Measurements from ENCODE around the gene TRIO. TPM values are rescaled to one million over a fixed set of nuclear protein-coding genes. Genes with fewer than 3 reads are reported as not detected.

Gene TRIO
- polyA plus RNA-seq, 3 donors, result 83.4 to 102 (median 96.1) TPM

DNA sequence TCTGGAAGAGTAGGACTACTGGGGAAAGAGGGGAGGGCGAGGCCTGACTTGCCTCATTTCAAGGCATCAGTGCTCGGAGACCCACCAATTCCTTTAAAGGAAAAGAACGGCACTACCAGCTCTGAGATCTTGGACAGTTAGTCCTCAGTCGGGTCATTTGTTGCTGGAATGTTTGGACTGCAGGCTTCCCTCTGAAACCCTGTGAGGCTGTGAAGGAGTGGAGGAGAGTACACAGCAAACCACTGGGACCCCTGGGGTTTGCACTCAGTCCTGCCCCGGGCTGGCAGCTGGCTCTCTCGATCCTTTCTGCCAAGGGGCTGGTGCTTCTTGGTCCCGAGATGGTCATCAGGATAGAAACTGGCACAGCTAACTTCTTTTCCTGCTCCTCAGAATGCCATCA is 194.5 kb downstream of the TRIO start:
- no peak for DNase-seq (ENCODE audit: low read depth in 3 of 3, low spot score in 2 of 3)

DNA sequence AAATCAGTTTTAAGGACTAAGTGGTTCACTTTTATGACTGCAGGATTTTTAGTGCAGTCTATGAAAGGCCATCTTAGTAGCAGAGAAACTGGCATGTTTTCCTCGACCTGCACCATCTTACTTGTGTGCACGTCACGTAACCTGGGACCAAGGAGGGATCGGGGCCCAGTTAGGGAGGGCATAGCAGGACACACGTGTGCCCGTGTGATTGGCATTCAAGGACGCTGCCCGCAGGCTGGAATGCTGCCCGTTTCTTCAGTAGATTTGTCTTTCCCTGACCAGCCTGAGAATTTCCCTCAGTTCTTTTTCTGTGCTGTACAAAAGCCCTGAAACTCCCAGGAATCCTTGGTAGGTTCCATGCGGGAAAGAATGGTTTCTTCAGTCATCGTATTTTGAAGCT is 196.3 kb downstream of the TRIO start:
- DNase-seq (ENCODE audit: low read depth in 3 of 3, low spot score in 2 of 3), result no peak

DNA sequence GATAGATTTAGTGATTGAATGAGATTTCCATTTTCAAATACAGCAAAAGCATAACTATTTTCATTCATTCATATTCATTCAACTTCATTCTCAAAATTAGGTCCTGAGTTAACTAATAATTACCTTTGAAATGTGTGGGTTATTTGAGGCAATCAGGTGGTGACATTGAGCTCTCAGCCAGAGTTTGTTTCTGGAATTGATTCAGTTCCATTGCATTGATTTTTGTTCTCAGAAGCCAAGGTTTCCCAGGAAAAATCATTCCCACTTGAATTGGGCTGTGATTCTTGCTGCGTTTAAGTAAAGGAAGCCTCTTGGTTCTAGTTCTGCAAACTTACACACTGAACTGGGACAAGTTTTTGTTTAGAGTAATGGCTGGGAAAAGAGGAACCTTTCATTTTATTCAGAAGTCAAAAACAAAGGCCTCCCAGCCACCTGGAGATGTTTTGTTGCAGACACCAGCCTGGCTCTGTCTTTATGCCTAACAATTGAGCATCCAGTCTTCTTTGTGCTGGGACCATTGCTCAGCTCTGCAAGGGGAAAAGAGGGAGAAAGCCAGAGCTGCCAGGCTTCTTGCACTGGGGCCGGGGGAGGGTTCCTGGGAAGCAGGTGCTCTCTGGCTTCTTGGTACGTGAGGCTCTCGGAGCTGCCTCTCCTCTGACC is 198.6 kb downstream of the TRIO start:
- DNase-seq (ENCODE audit: low read depth in 3 of 3, low spot score in 2 of 3), result no peak

DNA sequence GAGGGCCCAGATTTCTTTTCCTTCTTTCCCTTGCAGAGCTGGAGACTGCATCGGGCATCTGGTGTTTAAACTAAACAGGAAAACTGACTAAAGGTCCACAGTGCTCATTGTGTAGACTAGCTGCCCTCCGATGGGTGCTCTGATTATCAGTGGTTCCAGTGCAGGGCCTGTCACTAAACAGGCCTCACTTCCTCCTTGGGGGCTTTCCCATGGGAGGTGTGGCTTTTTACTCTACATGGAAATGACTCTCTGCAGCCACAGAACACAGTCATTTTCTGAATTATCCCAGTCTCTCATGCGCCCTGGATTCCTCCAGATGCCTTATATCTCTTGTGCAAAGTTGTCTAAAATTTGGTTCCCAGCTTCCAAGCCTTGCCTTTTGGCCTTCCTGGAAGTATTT is 199.2 kb downstream of the TRIO start:
- DNase-seq (ENCODE audit: low read depth in 3 of 3, low spot score in 2 of 3), result no peak

DNA sequence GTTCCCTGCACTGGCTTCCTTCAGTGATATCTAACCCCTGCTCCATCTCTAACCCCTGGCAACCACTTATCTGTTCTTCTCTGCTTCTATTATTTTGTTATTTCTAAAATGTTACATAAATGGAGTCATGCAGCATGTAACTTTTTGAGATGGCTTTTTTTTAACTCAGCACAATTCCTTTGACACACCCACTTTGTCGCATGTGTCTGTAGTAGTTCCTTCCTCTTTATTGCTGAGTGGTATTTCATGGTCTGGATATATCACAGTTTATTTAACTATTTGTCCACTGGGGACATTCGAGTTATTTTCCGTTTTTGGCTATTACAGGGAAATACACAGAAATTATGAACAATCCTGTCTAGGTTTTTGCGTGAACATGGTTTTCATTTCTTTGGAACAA is 200.2 kb downstream of the TRIO start:
- DNase-seq (ENCODE audit: low read depth in 3 of 3, low spot score in 2 of 3), result no peak

DNA sequence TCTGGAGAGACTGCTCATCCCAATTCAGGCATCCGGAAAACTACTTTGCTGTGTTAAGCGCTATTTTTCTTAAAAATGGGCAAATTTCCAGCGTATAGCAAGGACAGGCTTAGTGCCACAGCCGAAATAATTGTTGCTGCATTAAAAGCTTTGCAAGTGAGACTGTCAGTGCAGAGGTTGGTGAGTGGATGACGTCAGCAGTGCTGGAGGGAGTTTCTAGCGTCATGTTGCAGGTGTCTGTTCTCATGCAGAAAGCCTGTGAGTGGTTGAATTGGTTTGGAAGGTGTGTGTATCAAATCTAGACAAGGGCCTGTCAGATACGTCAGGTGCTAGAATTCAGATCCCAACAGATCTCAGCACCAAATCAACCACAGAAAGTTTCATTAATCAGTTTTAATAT is 204.4 kb downstream of the TRIO start:
- DNase-seq (ENCODE audit: low read depth in 3 of 3, low spot score in 2 of 3), result no peak

DNA sequence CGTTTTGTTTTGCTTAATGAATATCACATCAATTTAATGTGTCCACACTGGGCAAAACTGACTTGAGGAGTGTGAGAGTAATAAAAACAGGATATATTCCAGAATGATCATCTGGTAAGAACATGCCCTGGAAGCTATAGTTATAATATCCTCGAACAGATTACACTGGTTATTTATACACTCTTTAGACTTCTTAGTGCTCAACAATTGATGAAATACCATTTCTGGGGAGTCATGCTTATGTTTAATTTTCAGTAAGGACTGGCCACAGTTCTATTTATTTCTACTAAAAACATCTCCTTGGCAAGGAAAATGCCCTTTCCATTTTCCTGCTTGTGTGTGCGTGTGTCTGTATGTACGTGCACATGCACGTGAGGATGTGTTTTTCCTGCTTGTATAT is 205.0 kb downstream of the TRIO start:
- DNase-seq (ENCODE audit: low read depth in 3 of 3, low spot score in 2 of 3), result no peak

DNA sequence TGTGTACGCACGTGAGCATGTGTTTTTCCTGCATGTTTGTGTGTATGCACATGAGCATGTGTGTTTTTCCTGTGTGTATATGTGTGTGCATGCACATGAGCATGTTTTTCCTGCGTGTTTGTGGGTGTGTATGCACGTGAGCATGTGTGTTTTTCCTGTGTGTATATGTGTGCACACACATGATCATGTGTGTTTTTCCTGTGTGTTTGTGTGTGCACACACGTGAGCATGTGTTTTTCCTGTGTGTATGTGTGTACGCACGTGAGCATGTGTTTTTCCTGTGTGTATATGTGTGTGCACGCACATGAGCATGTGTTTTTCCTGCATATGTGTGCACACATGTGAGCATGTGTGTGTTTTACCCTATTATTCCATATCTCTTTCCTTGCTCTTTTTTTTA is 205.9 kb downstream of the TRIO start:
- DNase-seq (ENCODE audit: low read depth in 3 of 3, low spot score in 2 of 3), result no peak

DNA sequence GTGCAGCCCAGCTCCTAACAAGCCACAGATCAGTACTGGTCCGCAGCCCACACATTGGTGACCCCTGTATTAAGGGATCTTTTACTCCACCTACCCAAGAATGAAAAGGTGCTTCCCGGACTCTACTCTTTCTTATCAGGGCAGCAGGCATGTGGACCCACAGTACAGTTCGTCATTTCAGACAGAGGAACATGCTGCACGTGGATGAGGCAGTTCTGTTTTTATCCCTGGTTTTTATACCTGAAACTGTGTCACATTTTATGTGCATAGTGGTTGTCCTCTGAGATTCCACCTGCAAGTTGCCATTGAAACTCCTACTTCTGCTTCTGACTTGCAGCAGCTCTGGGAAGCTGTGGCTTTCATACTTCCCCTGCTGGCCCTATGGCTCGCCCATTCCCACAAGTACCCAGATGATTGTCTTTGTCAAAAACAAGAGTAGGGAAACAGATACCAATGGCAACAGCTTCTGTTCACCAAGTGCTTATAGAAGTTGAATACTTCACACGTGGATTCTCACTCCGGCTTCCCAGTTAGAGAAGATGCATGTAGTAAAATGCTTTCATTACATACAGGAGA is 208.0 kb downstream of the TRIO start:
- no peak for DNase-seq (ENCODE audit: low read depth in 3 of 3, low spot score in 2 of 3)

DNA sequence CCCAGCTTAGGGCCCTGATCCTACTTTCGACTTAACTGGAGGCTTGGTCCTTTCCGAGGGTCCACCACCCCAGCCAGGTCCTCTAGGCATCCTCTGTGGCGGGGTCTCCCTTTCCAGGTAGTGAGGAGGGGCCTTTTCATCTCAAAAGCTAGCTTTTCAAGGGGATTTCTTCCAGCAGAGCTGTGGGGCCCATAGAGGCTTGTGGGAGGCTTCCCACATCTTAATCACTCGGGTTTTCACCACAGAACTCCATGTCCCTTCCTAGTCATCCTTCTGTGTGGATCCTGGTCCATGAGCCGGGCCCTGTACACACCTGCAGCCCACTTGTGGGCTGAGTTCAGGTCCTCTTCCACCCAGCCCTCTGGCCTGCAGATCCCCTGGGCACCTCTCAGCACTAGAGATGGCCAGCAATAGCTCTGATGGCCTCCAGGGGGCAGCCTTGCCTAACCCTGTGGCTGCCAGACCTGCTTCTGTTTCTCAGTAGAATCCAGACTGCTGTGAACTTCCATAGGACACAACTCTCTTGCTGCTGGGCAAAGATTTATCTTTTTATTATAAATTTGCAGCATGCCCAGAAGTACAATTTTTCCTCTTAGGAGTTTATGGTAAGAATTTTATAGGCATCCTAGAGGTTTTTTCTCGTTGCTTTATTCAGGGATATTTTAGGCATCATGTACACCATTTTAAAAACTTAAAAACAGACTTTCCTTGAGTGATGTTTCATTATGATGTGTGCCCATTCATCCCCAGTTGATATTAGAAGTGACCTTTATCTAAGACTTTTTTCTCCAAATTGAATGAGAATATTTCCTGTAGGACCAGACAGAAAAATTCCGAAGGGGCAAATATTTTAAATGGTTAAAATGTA is 208.9 kb downstream of the TRIO start:
- DNase-seq (ENCODE audit: low read depth in 3 of 3, low spot score in 2 of 3), result peak; percentile 10 to 32 (median 15)

DNA sequence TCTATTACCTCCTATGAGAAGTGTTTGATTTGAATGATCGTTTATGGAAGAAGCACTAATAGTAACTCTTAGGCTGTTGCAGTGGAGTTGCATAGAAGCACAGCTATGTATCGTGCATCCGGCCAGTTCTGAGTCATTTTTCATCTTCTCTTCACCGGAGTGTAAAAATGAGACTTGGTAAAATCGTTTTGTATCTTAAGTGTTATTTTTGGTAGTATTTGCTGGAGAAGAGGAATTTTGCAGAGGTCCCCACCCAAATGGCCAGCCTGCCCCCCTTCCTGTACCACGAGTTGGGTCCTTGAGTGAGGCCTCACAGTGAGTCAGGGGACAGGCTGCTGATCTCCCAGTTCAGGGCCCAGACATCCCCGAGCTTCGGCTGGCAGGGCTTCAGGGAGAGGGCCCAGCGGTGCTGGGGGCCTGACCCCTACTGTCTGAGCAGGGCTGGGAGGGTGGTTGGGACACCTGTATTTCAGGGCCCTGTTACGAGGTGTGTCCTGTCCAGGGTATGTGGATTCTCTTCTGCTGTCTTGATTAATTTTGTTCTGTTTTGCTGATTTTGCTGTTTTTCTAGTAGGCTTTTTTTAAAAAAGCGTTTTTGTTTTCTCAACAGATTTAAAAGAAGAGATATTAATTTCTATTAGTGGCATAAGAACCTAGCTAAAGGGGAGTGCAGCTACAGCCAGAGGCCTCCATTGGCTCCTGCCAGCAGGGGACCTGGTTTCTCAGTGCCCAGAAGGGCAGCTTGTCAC is 210.8 kb downstream of the TRIO start:
- DNase-seq (ENCODE audit: low read depth in 3 of 3, low spot score in 2 of 3), result no peak

DNA sequence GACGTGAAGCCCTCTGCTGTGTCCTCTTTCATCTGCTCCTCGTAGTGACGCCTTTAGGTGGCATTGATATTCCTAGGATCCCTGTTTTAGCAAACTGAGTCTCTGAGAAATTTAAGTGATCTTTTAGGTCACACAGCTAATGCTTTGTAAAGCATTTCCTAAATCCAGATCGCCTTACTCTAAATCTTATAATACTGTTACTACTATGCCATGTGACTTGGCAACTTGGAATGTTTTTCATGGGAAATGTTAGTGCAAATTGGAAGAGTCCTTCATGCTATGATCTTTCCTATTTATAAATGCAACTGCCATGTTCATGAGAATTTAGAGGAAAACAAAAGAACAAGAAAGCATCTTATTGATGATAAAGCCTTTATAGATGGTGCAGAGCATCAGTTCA is 212.2 kb downstream of the TRIO start:
- DNase-seq (ENCODE audit: low read depth in 3 of 3, low spot score in 2 of 3), result no peak

DNA sequence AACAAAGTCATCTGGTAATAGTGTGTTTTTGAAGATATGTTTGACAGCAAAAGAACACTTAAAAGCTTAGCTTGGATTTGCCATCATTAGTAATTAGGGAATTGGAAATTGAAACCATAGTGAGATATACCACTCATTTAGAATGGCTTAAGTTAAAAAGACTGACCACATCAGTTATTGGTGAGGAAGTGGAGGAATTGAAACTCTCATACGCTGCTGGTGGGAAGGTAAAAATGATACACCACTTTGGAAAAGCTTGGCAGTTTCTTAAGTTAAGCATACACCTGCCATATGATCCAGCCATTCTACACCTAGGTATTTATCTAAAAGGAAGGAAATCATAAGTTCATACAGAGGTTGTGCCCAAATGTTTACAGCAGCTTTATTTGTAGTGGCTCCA is 213.2 kb downstream of the TRIO start:
- no peak for DNase-seq (ENCODE audit: low read depth in 3 of 3, low spot score in 2 of 3)

DNA sequence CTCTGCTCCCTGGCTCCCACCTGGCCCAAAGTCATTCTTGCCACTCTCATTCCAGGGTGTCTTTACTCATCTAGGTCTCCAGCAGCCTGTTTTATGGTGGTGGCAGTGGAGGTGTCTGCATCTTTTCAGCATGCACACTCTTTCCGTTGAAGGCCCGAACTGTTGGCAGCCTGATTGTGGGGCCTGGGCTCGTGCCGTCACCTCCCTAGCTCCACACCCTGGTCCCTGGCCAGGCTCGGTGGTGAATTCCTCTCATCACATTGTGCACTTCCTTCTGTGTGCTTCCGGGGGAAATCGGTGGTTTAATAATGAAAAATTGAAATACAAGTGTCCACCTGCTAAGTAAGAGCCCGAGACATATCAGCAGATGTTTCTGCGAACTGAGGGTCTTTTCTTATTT is 214.3 kb downstream of the TRIO start:
- DNase-seq (ENCODE audit: low read depth in 3 of 3, low spot score in 2 of 3), result no peak

DNA sequence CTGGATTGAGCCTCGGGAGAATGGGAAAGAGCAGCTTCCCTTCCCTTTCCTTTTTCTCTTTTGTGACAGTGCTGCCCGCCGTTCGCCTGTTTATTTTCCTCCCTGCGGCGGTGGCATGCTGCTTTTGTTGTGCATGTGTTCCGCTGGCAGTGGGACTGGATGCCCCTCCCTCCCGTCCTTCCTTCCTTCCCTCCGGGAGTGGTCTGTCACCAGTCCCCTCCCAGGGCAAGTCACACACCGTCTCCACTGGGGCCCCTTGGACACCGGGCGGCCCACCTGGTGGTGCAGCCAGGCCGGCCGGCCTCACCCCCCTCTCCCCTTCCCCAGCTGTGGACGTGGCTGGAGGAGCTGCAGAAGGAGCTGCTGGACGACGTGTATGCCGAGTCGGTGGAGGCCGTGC is 214.7 kb downstream of the TRIO start:
- no peak for DNase-seq (ENCODE audit: low read depth in 3 of 3, low spot score in 2 of 3)

DNA sequence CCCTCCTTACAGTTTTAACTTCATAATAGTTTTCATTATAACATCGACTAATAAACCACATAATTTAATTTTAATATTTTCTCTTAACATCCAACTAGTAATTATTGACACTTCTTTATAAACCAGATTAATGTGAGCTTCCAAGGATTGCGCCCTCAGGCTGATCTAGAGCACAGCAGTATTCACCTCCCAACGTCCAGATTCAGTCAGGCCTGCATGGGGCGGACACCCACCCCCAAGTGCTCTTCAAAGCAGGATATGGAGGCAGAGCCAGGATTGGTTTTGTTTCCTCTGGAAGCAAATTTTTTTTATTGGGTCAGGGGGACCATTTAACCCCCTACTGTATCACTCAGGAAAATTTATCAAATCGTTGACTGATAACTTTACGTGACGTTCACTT is 215.4 kb downstream of the TRIO start:
- DNase-seq (ENCODE audit: low read depth in 3 of 3, low spot score in 2 of 3), result no peak

DNA sequence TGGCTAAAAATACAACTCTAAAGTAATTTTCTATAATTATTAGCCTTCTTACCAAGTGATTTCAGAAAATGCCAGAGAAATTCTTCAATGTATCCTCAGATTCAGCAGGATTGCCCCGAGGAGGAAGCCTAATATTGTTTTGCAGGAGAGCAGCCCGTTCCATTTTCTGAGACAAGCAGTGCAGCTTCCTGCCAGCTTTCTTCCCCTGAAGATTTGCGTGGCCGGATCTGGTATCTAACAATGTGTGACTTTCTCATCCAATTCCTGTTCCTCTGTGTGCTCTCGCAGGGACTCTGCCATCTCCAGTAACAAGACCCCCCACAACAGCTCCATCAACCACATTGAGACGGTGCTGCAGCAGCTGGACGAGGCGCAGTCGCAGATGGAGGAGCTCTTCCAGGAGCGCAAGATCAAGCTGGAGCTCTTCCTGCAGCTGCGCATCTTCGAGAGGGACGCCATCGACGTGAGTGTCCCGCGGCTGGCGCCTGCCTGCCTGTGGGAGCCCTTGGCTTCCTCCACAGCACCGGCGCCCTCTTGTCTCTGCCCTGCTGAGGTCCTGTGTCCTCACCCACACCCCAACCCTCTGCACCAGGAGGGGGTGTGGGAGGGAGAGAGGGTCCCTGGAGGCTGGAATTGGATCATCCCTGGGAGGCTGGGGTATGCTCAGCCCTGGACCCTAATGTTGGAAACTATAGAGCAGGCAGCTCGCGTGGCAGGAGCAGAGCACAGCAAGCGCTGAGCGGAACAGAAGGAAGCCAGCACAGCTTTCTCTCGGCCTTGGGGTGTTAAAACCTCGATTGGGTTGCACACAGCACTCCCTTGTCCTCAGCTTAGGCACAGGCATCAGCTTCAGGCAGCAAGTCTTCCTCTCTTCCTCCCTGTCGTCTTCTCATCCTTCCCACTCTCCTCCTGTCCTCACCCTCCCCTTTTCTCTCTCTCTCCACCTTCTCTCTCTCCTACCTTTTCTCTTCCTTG is 216.2 kb downstream of the TRIO start:
- DNase-seq (ENCODE audit: low read depth in 3 of 3, low spot score in 2 of 3), result no peak

DNA sequence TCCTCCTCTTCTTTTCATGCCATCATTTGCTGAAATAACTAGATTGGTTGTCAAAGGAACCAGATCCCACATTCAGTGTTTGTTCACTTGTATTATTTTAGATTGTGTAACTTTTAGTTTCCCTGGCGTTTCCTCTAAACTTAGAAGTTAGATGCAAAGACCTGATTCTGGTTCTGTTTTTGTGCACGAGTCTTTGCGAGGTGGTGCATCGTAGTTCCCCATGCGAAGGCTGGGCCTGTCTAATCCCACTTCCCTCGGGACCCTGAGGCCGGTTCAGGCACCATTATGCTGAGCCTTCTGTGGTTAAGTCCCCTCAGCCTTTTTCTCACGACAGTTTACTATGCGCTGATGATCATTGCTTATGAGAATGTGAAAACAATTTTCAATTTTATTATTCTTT is 219.3 kb downstream of the TRIO start:
- DNase-seq (ENCODE audit: low read depth in 3 of 3, low spot score in 2 of 3), result no peak

DNA sequence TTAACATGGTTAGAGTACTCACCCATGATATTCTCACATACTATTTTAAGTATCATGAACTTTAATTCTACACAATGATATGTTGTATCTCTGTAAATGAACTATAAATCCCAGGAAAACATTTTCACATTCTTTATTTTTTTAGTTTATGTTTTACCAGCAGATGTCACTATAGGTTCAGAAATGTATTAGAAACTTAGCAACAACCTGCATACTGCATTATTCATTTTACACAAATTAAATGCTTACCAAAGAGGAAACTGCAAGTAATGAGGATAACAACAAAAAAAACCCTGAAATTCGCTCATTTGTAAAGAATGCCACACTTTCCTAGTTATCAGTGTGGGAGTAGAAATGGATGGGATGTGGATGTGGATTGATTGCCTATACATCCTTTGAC is 221.0 kb downstream of the TRIO start:
- DNase-seq (ENCODE audit: low read depth in 3 of 3, low spot score in 2 of 3), result no peak
